NCI-H748 (cell line): ENCODE data around the gene C1orf21.

ENCODE experiments used
- DNase-seq: peaks from one replicate; lab custom pipeline; 2025; ENCODE audit not compliant: unreplicated experiment; lab: John Stamatoyannopoulos, UW

C1orf21 gene

DNA sequence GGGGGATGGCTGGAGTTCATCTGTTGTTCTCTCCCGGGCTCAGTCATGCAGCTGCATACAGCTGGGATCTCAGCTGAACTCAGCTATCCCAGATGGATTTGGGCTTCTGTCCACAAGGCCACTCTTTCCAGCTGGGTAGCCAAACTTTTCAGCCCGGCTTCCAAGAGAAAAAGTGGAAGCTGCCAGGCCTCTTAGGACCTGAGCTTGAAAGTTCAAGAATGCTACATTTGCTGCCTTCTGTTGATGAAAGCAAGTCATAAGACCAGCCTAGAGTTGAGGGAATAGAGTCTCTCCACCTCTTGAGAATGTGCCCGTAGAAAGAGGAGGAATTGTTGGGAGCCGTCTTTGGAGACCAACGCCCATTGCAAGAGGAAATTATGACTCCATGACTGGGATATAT lies 95.3 kb downstream of the C1orf21 start:
- DNase-seq: no peak

DNA sequence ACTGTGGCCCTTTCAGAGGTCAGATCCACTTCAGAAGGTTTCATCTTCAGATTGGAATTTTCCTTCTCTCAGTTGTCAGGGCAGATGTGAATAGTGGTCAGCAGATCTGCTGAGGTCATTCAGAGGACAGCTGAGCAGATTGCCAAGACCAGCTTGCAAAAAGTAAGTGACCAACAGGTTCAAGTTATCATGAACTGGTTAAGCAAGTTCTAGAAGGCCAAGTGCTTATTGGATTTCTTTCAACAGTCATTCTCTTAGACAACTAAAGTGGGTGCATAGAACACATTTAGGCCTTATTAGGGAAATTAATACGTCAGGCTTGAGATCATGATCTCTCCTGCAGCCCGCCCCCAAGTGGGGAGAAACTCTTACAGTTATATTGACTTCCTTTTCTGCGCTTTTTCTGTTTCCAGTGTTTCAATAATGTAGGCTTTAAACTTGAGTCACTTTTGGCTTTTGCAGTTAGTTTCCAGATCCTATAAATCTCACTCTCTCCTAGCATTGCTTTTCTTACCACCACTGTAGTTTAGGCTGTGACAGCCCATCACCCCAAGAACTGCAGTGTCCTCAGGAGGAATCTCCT lies 96.4 kb downstream of the C1orf21 start:
- DNase-seq: no peak

DNA sequence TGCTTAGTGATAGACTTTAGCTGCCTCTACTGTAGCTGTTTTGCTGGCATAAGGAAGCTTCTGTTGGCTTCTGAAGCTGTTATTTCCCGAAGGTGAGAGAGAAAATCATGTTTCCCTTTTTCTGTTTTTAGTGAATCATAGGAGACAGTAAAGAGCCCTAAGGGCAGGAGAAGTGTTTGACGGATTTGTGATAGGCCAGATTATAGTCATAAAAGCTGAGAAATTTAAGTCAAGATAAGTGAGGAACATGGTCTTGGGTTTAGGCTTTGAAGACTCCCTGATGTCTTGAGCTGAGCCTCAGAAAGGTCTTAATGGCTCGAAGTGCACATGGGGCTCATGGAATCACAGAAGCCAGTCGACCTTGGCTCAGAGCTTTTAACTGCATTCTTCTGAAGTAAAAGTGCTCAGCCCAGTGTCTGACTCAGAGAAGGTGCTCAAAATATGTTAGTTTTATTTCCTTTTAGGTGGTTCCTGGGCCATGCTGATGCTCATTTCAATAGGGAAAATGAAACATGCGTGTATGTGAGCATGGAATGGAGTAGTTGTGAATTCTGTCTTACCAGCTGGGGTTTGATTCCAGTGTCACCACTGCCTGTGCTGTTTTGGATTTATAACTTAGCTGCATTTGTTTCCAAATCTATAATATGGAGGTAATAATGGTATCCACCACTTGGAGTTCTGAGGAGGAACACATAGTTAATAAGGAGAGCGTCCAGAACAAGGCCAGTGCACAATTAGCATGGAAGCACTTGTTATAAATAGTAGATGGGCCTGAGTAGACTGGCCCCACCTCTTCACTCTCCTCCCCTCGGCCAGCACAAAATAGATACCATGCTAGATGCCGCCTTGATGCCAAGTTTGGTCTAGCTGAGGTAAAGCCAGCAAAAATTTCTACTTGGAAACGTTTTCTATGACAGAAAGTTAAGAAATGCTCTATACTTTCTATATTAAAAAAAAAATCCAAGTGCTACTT lies 99.2 kb downstream of the C1orf21 start:
- no peak for DNase-seq

DNA sequence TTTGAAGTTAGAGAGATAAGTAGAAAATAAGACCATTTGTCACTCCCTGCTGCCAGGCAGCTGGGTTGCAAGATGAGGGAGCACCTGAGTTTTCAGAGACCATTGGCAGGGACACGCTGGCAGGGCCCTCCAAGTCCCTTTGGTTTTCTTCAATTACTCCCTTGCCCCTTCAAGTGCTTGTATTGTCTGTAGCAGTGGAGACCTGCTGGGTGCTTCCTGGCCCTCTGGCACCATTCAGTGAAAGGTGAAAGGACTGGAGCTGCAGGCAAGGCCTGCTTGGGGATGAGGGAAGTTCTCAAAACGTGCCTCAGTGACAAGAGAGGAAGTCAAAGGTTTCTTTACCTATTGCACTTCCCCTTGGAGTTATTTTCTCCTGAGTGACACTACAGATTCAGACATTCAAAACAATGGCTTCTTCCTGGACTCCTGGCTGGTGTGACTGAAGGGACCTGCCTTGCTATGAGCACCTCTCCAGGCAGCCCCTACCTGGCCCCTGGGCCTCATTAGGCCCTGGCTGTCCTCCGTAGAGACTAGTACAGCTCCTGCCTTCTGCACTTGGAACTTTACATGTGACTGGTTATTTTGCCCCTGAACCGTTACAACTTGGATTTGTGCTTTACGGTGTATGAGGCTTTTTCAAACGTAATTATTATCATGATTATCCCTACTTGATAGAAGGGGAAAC lies 100.1 kb downstream of the C1orf21 start:
- no peak for DNase-seq

DNA sequence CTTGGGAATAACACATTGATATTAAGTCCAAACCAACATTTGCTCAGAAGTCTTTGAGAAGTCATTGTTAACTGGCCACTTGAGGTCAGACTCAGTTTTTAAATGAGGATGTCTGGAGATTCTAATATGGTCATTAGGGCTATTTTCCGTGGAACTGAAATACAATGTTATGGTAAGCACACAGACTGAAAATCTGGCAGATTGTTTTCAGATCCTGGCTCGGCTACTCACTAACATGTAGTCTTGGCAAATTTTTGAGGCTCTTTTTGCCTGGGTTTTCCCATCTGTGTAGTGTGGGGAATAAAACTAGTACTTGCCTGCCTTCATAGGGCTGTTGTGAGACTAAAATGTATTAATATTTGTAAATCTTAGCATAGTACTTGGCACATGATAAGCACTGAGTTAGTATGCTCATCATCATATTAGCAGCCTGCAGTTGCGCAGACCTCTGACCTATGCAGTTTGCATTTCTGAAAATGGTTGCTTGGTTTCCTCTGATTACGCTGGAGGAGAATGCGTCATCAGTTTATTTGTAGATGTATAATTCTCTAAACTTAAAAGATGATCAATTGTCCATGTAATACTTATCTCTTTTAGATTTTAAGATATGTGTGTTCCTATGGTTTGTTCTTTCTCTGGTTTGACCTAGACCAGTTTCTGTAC lies 100.8 kb downstream of the C1orf21 start:
- no peak for DNase-seq

DNA sequence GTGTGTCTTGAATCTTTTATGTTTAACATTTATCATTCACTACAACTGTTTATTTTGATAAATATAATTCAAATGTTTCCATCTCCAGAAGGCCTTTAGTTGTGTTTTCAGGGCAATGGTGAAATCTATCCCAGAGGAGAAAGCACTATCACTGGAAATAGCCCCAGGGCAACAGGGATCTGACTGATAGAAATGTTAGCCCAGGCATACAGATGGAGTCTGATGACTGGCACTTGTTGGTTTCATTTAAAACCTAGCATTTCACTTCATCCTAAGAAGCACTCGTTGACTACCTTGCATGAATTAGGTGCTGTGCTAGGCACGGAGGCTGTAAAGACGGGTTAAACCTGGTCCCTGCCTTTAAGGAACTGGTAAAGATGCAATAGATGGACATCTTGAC lies 103.1 kb downstream of the C1orf21 start:
- no peak for DNase-seq

DNA sequence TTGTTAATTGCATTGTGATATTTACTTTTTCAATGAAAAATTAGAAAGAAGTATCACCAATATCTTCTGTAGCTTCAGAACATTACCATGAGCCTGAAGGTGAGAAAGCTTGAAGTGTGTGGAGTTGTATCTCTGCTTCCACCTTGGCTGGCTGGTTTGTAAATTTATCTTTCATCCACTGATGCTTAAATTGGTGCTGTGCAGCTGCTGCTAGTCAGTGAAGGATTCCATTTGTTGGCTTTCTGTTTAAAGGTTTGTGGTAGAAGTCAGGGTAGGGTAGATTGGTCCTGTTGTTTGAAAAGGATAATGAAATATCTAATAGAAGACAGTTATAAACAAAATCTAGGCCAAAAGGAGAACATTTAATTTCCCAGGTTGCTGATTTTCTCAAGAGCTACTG lies 105.7 kb downstream of the C1orf21 start:
- no peak for DNase-seq

DNA sequence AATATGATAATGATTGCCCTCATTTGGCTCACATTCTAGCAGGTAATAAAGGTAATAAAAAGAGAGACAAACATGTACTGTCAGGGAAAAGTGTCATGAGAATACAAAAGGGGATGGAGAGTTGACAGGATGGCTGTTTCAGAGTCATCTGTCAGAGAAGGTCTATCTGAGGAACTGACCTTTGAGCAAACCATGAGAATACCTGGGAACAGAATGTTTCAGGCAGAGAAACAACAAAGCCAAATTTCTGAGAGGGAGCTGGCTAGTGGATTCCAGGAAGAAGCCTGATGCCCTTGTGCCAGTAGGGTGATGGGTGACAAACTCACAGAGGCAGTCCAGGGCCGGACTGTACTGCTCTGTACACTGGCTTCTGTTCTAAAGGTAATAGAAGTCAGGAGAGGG lies 107.2 kb downstream of the C1orf21 start:
- no peak for DNase-seq

DNA sequence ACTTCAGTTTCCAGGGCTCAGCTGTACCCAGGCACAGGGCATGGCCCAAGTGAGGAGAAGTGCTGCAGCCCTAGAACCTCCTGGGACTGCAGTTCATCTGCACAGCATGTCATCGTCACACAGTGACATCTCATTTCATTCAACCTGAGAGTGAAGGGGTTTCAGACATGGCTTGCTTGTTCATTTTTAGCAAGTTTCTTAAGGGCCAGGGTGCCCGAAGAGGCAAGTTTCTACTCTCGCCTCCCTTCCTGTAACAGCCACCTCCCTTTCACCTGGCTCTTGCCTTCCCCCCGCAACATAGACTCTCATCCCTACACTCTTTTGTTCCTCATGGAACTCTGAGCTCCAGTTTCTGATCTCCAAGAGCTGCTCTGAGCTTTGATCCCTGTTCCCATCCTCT lies 108.1 kb downstream of the C1orf21 start:
- no peak for DNase-seq

DNA sequence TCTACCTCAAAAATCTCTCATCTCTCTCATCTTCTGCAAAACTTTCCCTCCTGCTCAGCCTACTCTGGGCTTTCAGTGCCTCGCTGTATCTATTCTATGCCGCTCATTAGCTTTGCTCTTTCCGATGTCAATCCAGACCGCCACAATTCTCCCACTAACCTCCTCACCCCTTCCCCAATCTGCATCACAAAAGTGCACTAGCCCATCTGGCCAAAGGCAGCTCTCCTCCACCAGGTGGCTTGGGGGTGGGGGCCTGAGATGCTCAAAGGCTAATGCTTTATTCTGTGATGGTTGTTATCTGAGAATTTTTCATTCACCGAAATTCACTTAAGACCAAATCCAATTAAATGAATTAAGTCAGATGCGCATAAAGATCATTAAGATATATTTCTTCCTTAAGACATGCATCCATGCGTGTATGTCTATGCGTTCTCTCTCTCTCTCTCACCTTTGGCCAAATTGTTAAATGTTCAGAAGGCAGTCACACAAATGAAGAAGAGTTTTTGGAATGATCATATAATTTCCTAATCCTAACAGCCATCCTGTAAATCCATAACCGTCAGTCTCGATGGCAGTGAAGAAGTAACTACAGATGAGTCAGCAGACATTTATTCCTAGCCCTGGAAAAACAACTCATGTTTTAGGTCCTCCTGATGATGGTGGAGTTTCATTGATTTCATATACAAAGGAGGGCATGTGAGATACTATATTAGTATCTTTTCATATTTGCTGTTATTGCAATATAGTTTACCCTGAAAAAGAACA lies 111.3 kb downstream of the C1orf21 start:
- no peak for DNase-seq

DNA sequence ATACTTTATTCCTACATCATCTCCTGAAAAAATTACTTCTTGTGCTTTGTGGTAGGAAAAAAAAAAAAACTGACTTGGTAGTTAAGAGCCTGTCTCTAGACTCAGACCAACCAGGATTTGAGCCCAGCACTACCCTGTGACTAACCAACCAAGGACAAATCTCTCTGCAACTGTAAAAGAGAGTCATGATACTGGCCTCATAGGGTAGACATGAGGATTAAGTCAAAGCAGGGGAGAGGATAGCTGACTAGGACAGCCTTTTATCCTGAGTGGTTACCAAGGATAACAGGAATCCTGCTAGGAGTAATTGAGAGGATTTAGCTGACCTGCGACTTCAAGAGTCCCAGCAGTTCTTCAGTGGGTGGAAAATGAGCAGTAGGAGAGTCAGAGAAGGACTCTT lies 112.8 kb downstream of the C1orf21 start:
- DNase-seq: no peak

DNA sequence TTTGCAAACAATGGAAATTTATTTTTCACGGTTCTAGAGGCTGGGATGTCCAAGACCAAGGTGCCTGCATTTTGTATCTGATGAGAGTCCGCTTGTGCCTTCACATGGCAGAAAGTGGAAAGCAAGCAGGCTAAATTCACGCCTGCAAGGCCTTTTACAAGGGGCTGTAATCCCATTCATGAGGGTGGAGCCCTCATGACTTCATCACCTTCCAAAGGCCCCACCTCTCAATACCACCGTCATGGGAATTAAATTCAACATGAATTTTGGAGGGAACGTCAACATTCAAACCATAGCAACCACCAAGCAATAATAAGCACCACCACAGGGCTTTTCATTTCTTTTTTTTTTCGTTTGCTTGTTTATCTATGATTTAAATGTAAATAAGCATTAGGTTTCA lies 115.3 kb downstream of the C1orf21 start:
- DNase-seq: peak; percentile 74

DNA sequence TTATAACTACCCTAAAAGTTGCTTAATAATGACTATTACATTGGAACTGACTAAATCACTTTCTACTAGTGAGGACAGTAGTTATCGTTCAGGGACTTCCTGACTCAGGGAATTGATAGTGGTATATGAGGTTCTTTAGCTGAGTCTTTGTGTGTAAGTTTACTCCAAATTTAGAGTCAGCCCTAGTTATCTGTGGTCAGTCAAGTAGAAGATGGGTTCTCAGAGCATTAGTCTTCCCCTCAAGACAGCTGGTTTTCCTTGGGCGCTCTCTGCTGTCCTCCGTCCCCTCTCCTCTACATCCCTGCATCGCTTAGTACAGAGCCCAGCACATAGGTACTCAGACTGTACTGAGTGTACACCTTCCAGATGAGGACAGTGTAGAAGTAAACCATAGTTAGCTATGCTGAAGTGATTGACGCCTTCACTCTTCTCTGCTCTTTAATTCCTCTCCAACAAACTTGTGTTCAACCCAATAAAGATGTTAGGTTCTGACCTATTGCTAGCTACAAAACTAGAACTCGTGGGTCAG lies 116.5 kb downstream of the C1orf21 start:
- DNase-seq: no peak

DNA sequence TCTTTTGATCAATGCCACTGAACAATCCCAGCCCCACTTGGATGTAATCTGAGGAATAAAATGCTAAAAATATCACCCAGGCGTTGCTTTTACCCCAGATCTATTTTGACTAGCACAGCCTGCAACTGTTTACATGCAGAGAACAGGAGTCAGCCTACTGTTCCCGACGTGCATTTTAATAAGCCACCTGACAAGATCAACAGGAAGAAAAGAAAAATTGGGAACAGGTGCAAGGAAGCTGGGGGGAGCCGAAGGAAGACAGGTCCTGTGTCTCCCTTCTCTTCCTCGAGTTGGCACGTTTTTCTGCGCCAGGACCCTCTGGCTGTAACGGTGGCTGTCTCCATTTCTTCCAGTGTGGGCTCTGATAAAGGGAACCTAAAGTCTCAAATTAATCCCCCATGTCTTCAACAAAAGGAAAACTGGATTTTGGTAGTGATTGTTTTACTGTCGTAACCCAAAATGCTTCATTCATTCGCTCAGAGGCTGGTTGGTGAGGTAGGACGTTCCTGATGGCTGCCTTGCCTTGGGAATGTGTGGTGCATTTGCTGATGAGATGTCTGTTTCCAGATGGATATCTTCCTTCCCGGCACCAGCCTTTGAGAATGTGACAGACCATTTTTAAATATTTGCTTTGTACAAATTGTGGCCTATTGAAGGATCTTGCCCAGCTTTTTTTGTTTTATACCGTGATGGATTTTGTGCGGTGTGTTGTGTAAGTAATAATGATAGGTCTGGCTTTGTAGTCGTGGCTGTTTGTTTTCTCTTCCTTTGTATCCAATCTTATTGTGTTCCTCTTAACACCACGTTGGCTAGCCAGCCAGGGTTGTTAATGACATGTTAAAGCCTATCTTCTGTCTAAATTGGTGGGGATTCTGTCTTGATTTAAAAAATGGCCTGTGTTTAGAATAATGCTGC lies 117.5 kb downstream of the C1orf21 start:
- DNase-seq: peak; percentile 86

DNA sequence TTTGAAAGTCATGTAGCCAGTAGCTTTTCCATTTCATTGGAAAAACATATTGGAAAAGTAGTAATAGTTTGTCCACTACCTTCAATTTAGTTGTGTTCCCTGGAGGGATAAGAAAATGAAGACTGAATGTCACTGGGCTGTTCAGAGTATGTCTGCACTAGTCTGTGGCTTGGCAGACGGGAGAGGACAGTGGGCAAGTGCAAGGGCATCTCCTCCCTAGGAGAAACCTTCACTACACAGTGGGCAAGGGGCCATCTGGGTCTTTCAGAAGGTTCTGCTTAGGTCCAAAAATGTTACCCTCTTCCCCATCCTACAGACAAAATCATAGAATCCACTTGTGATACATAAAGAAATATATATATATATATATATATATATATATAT lies 118.1 kb downstream of the C1orf21 start:
- no peak for DNase-seq

DNA sequence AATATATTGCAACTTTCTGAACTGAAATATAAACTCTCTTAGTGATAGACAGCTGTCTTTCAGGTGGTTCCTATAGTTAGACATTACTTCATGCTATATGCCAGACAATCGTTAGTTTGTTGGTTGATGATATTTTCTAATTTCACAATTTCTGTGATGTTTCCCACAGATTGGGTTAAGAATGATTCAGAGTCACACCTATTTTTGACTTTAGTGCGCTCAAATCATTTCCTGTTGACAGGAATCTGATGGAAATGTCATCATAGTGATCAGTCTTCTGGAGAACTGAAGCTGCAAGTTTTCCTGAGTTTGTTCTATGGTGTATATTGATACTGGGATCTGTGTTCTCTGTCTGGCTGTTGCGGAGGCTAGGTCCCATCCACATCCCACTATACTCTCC lies 119.7 kb downstream of the C1orf21 start:
- DNase-seq: no peak

DNA sequence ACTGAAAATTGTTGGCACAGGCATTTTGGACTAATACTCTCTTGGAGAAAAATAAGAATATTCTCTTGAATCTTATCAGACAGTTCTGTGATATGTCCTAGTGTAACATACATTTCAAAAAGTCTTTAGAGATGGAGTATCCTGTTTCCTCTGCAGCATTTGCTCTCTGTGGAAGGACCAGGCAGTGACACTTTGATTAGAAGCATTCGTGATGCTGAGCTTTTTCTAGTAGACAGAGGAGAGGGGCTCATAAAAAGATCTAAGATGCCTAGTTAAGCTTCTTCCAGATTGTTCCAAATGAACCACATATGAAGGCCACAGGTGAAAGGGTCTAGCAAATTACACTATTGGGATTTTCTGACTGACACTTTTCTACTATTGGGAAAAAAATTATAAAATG lies 120.3 kb downstream of the C1orf21 start:
- no peak for DNase-seq

DNA sequence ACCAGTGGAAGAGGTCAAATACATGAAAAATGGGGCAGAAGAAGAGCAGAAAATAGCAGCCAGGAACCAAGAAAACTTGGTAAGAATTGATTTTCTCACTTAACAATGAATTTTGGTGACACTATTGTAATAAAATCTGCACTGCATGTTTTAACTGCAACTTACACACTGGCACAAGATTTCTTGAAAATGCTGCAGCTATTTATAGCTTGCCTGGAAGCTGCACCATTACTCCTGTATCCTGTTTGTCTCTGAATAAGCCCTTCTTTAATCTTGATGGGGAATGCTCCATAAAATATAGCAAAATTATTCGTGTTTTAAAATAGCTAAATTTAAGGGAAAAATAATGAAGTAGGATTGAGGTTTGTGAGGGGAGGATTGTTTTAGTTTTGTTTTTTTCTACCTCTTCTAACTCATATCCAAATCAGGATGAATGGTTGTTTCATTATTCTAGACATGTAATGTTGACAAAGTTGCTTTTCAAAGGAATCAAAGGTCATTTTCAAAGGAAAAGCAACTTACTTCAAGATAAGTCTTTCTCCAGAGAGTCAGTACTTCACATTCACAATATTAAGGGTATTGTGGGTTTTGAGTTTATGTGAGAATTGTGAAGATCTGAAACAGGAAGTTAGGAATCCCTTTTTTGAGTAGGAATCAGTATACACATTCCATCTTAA lies 120.9 kb downstream of the C1orf21 start:
- no peak for DNase-seq

DNA sequence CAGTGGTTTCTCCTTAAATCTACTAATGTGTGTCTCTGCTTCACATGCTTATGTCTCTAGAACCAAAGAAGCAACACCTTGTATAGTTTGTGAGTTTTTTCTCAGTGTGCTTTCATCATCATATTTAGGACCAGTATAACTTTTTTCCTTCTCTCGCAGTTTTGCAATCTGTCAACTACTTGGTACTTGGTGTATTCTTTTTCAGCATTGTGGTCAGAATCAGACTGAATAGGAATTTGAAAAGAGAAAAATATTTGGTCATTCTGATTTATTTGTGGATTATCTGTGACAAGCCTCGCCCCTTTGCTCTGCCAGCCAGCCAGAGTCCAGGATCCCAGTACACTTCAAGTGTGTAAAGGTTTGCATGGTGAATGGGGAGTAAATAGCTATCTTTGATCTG lies 122.3 kb downstream of the C1orf21 start:
- DNase-seq: no peak
